Mesenchymal stem cell (in vitro differentiated cells and primary cell): ENCODE measurements around the gene KCNT1.

Experiments used
- DNase-seq: peaks from one replicate; pipeline ENCODE4 v3.0.0-alpha.2; 2013
- H2AFZ ChIP-seq: one replicate; pipeline ENCODE4 v1.6.1; 2013; ENCODE audit warnings: low read depth, mild to moderate bottlenecking, control low read depth, inconsistent platforms, low read length, moderate library complexity
- H2AK5ac ChIP-seq: 2 replicates; pipeline ENCODE4 v1.6.1; 2013; ENCODE audit warnings: low read length, moderate library complexity, mild to moderate bottlenecking, inconsistent platforms; ENCODE audit not compliant: severe bottlenecking
- H2BK120ac ChIP-seq: one replicate; pipeline ENCODE4 v1.6.1; 2013; ENCODE audit warnings: low read depth, mild to moderate bottlenecking, inconsistent platforms, low read length, moderate library complexity
- H2BK12ac ChIP-seq, 2 experiments: one replicate each; pipeline ENCODE4 v1.6.1; 2013; ENCODE audit warnings: inconsistent platforms in 2 of 2, low read length in 2 of 2, mild to moderate bottlenecking in 2 of 2, moderate library complexity in 2 of 2, control low read depth in 1 of 2
- H2BK15ac ChIP-seq: one replicate; pipeline ENCODE4 v1.6.1; 2013; ENCODE audit warnings: mild to moderate bottlenecking, low read depth, inconsistent platforms; ENCODE audit not compliant: poor library complexity, severe bottlenecking
- H2BK5ac ChIP-seq: 2 replicates; pipeline ENCODE4 v1.6.1; 2013; ENCODE audit warnings: low read depth, mild to moderate bottlenecking, low read length, control low read depth, inconsistent platforms; ENCODE audit not compliant: poor library complexity, severe bottlenecking
- H3K14ac ChIP-seq, 2 experiments: one replicate each; pipeline ENCODE4 v1.6.1; 2013; ENCODE audit warnings: inconsistent platforms in 2 of 2, low read length in 2 of 2, control low read depth in 1 of 2, mild to moderate bottlenecking in 1 of 2, moderate library complexity in 1 of 2
- H3K18ac ChIP-seq, 2 experiments: one replicate each; pipeline ENCODE4 v1.6.1; 2013; ENCODE audit warnings: inconsistent platforms in 2 of 2, low read length in 2 of 2, control low read depth in 1 of 2, low read depth in 1 of 2, mild to moderate bottlenecking in 1 of 2
- H3K23ac ChIP-seq, 2 experiments: one replicate each; pipeline ENCODE4 v1.6.1; 2013; ENCODE audit warnings: inconsistent platforms in 2 of 2, low read length in 2 of 2, mild to moderate bottlenecking in 2 of 2, moderate library complexity in 2 of 2, control low read depth in 1 of 2
- H3K27ac ChIP-seq: 2 replicates; pipeline ENCODE4 v1.5.1; 2013; ENCODE audit warnings: mild to moderate bottlenecking, moderate library complexity, low read length, control low read depth, inconsistent platforms; ENCODE audit not compliant: poor library complexity, severe bottlenecking
- H3K27me3 ChIP-seq, 2 experiments: 2 replicates each; pipeline versions ENCODE4 v1.6.1 to v1.7.0; 2013; ENCODE audit warnings: low read length in 2 of 2, mild to moderate bottlenecking in 2 of 2, moderate library complexity in 2 of 2, control low read depth in 1 of 2, inconsistent platforms in 1 of 2; ENCODE audit not compliant: control insufficient read depth in 1 of 2, insufficient read depth in 1 of 2
- H3K36me3 ChIP-seq, 2 experiments: 2 replicates each; pipeline versions ENCODE4 v1.6.1 to v1.7.0; 2013; ENCODE audit warnings: low read length in 2 of 2, control low read depth in 1 of 2, inconsistent platforms in 1 of 2, low read depth in 1 of 2, mild to moderate bottlenecking in 1 of 2; ENCODE audit not compliant: insufficient read depth in 2 of 2, control insufficient read depth in 1 of 2
- H3K4ac ChIP-seq, 2 experiments: one replicate each; pipeline ENCODE4 v1.6.1; 2013; ENCODE audit warnings: inconsistent platforms in 2 of 2, low read length in 2 of 2, mild to moderate bottlenecking in 2 of 2, moderate library complexity in 2 of 2, control low read depth in 1 of 2, low read depth in 1 of 2
- H3K4me1 ChIP-seq: 2 replicates; pipeline ENCODE4 v1.6.1; 2013; ENCODE audit warnings: low read depth, low read length, control low read depth; ENCODE audit not compliant: control insufficient read depth, insufficient read depth
- H3K4me2 ChIP-seq: 2 replicates; pipeline ENCODE4 v1.6.1; 2013; ENCODE audit warnings: low read length, mild to moderate bottlenecking, inconsistent platforms; ENCODE audit not compliant: poor library complexity, severe bottlenecking
- H3K4me3 ChIP-seq, 2 experiments: 2 replicates each; pipeline versions ENCODE4 v1.5.1 to v1.7.0; 2013; ENCODE audit warnings: low read length in 2 of 2, mild to moderate bottlenecking in 2 of 2, control low read depth in 1 of 2, low read depth in 1 of 2; ENCODE audit not compliant: insufficient read depth in 1 of 2
- H3K79me1 ChIP-seq: replicated peaks from 2 replicates; pipeline ENCODE4 v1.6.1; 2013; ENCODE audit warnings: mild to moderate bottlenecking, control low read depth, low read length, inconsistent platforms; ENCODE audit not compliant: poor library complexity, severe bottlenecking
- H3K9ac ChIP-seq: 2 replicates; pipeline ENCODE4 v1.7.0; 2013; ENCODE audit warnings: mild to moderate bottlenecking, low read length, moderate library complexity
- H3K9me3 ChIP-seq: 2 replicates; pipeline ENCODE4 v1.7.0; 2013; ENCODE audit warnings: mild to moderate bottlenecking, low read length; ENCODE audit not compliant: control insufficient read depth
- H4K8ac ChIP-seq: one replicate; pipeline ENCODE4 v1.6.1; 2013; ENCODE audit warnings: inconsistent platforms, mild to moderate bottlenecking, low read length, moderate library complexity
- H4K91ac ChIP-seq: one replicate; pipeline ENCODE4 v1.6.1; 2013; ENCODE audit warnings: mild to moderate bottlenecking, low read length, inconsistent platforms
- WGBS: methylation state at CpG from one replicate; pipeline ENCODE4 v1.1.7; 2013; ENCODE audit warnings: mixed read lengths; 5-methylcytosine and 5-hydroxymethylcytosine counted together

KCNT1 gene

DNA sequence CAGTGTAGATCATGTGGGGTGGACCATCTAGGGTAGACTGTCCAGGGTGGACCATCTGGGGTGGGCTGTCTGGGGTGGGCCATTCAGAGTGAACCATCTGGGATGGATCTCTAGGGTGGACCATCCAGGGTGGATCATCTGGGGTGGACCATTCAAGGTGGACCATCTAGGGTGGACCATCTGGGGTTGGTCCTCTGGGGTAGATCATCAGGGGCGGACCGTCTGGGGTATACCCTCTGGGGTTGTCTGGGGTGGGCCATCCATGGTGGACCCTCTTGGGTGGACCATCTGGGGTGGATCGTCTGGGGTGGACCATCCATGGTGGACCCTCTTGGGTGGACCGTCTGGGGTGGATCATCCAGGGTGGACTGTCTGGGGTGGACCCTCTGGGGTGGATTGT lies 64.3 kb downstream of the KCNT1 start:
- Histone ChIP-seq H4K8ac (no peak overlapping the region), H2BK12ac (no peak overlapping the region), H3K36me3 (no peaks in the 10 kb centered on the region), H3K9me3 (peaks cover 9% of the 10 kb centered on the region), H2AFZ (no peak overlapping the region), H2BK5ac (no peak overlapping the region), H4K91ac (no peak overlapping the region), H2BK15ac (no peak overlapping the region), H3K79me1 (no peaks in the 10 kb centered on the region), H3K4me1 (no peaks in the 10 kb centered on the region), H3K9ac (no peak overlapping the region), H3K14ac (no peak overlapping the region), H2BK120ac (no peak overlapping the region), H3K4me2 (no peak overlapping the region), H3K4me3 (no peak overlapping the region), H3K4ac (no peak overlapping the region), H2AK5ac (no peak overlapping the region), H3K27me3 (peaks cover 0 to 3% of the 10 kb centered on the region in 2 experiments), H3K23ac (no peak overlapping the region), H3K27ac (no peak overlapping the region), H3K18ac (no peak overlapping the region)
- 96% methylated on average over 4 of the region's 4 CpGs for WGBS
- DNase-seq, result peak; percentile 17

DNA sequence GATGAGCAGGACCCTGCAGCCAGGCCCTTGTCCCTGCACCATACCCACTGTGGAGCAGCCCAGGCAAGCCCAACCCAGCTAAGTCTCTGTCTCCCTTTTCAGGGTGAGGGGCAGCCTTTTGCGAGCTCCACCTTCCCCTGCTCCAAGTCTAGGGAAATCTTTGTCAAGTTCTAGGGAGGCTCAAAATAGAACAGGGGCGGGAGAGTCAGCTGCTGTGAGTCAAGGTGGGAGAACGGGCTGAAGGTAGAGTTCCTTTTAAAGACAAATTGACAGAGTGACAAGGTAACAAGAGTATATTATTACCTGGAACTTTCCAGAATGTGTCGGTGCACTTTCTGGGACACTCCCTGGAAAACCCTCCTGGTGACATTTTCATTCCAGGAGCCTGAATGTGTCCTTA lies 64.7 kb downstream of the KCNT1 start:
- Histone ChIP-seq H4K8ac (no peak overlapping the region), H2BK5ac (no peak overlapping the region), H3K36me3 (no peaks in the 10 kb centered on the region), H3K9ac (no peak overlapping the region), H3K4me1 (no peaks in the 10 kb centered on the region), H3K27ac (no peak overlapping the region), H3K23ac (no peak overlapping the region), H3K27me3 (peaks cover 0 to 3% of the 10 kb centered on the region in 2 experiments), H4K91ac (no peak overlapping the region), H3K4ac (no peak overlapping the region), H2AK5ac (no peak overlapping the region), H2BK15ac (no peak overlapping the region), H3K4me3 (no peak overlapping the region), H3K18ac (no peak overlapping the region), H3K4me2 (no peak overlapping the region), H3K79me1 (no peaks in the 10 kb centered on the region), H2AFZ (no peak overlapping the region), H2BK120ac (no peak overlapping the region), H3K14ac (no peak overlapping the region), H3K9me3 (peaks cover 9% of the 10 kb centered on the region), H2BK12ac (no peak overlapping the region)
- WGBS, result 78% methylated on average over 3 of the region's 4 CpGs
- DNase-seq, result no peak

DNA sequence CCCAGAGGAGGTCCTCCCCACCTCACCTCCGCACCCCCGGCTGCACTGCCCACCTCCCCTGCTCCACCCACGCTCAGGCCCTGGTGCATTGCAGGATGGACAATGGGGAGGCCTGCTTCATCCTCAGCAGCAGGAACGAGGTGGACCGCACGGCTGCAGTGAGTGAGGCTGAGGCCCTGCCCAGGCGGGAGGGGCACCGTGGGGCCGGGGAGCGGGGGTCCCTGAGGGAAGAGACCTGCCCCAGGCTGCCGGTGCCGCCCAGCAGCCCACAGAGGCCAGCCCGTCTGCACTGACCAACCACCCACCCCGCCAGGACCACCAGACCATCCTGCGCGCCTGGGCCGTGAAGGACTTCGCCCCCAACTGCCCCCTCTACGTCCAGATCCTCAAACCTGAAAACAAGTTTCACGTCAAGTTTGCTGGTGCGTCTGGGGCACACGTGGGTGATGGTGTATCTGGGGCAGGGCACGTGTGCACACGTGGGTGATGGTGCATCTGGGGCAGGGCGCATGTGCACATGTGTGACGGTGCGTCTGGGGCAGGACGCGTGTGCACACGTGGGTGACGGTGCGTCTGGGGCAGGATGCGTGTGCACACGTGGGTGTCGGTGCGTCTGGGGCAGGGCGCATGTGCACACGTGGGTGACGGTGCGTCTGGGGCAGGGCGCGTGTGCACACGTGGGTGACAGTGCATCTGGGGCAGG lies 66.7 kb downstream of the KCNT1 start:
- H3K9ac ChIP-seq, result no peak overlapping the region
- H3K36me3 ChIP-seq, result no peaks in the 10 kb centered on the region
- H4K8ac ChIP-seq, result no peak overlapping the region
- no peaks in the 10 kb centered on the region for H3K4me1 ChIP-seq
- no peak overlapping the region for H2BK120ac ChIP-seq
- no peak overlapping the region for H2BK12ac ChIP-seq
- H3K79me1 ChIP-seq, result no peaks in the 10 kb centered on the region
- H3K27me3 ChIP-seq, result no peaks in the 10 kb centered on the region
- H4K91ac ChIP-seq, result peak overlapping the region; percentile 78
- H3K4me3 ChIP-seq, result peak overlapping the region in 1 of 2 experiments; percentile 5
- no peak overlapping the region for H3K27ac ChIP-seq
- H3K4ac ChIP-seq, result no peak overlapping the region
- peak overlapping the region in 1 of 2 experiments; percentile 2 for H3K23ac ChIP-seq
- peaks cover 9% of the 10 kb centered on the region for H3K9me3 ChIP-seq
- H2AFZ ChIP-seq, result no peak overlapping the region
- no peak for DNase-seq
- no peak overlapping the region for H3K14ac ChIP-seq
- 89% methylated on average over 40 of the region's 43 CpGs for WGBS
- no peak overlapping the region for H2BK5ac ChIP-seq
- no peak overlapping the region for H2BK15ac ChIP-seq
- no peak overlapping the region for H3K18ac ChIP-seq
- no peak overlapping the region for H2AK5ac ChIP-seq
- H3K4me2 ChIP-seq, result no peak overlapping the region

DNA sequence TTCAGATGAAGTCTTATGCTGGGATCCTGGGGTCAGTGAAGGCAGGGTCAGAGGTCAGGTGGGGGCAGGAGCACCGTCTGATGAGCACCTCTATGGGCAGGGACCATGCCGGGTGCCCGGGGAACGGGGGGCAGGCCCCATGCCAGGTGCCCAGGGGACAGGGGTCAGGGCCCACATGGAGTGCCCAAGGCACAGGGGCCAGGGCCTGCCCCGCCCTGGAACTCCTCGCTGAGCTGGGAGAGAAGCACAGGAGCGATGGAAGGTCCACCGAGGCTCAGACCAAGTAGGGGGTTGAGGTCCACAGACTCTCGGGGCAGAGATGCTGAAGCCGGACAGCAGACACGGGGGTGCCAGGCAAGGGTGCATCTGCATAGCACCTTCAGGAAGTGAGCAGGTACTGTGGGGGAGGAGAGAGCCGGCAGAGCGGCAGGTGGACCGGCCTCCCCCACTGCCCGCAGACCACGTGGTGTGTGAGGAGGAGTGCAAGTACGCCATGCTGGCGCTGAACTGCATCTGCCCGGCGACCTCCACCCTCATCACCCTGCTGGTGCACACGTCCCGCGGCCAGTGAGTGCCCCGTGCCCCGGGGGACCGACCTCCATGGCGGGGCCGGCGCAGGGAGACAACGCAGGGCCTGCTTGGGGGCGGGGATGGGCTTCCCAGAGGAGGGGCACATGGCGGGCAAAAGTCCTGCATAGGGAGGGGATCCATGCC lies 67.7 kb downstream of the KCNT1 start:
- Histone ChIP-seq H3K4me2 (no peak overlapping the region), H2BK12ac (no peak overlapping the region), H3K9ac (no peak overlapping the region), H4K91ac (no peak overlapping the region), H3K79me1 (no peaks in the 10 kb centered on the region), H3K27me3 (peaks cover 0 to 4% of the 10 kb centered on the region in 2 experiments), H2AFZ (no peak overlapping the region), H3K27ac (no peak overlapping the region), H3K4ac (no peak overlapping the region), H3K18ac (no peak overlapping the region), H3K4me3 (no peak overlapping the region), H2BK120ac (no peak overlapping the region), H3K9me3 (peaks cover 9% of the 10 kb centered on the region), H4K8ac (no peak overlapping the region), H3K23ac (no peak overlapping the region), H3K36me3 (no peaks in the 10 kb centered on the region), H2BK15ac (no peak overlapping the region), H3K4me1 (peaks cover 2% of the 10 kb centered on the region), H2AK5ac (no peak overlapping the region), H3K14ac (no peak overlapping the region), H2BK5ac (no peak overlapping the region)
- 91% methylated on average over 30 of the region's 32 CpGs for WGBS
- DNase-seq, result no peak
